Measurements from ENCODE around the gene ACIN1.
"Not testable (repeated sequence)": the region's sequence is repeated elsewhere in the genome, so short reads cannot be mapped to it uniquely, and the experiment has no call there.

ACIN1 gene

GRCh38 chr14:23121361-23121771, 26.4 kb upstream of the ACIN1 start:
- no peak for DNase-seq

DNA sequence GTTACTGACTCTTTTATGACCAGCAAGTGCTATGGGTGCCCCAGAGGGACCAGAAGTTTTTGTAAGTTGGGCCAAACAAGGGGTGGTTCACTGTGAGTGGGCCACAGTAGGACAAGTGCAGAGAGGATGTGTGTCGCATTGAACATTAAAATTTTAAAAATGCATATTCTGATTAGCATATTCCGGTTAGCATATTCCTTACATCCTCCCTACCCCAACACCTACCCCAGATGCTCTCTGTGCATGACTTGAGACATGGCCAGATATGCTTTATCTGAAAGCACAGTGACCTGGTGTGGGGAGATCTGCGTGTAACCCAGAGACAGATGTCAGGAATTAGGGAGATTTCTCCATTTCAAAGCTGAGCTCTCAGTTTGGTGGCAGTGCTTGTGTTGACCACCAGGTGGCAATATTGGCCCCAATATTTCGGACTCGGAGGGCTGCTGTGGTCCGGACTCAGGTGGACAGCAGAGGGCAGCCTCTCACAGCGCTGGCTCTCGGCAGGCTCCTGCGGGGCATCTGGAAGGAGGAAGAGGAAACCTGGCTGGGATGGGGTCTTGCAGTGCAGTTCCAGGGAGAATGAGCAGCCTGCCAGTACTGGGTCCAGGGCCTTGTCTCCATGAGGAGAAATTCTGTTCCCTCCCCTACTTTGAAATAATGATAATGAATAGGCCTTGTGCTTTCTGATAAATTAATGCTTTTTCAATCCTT, 25.8 kb upstream of the ACIN1 start:
- DNase-seq = peak; percentile 84 to 85

DNA sequence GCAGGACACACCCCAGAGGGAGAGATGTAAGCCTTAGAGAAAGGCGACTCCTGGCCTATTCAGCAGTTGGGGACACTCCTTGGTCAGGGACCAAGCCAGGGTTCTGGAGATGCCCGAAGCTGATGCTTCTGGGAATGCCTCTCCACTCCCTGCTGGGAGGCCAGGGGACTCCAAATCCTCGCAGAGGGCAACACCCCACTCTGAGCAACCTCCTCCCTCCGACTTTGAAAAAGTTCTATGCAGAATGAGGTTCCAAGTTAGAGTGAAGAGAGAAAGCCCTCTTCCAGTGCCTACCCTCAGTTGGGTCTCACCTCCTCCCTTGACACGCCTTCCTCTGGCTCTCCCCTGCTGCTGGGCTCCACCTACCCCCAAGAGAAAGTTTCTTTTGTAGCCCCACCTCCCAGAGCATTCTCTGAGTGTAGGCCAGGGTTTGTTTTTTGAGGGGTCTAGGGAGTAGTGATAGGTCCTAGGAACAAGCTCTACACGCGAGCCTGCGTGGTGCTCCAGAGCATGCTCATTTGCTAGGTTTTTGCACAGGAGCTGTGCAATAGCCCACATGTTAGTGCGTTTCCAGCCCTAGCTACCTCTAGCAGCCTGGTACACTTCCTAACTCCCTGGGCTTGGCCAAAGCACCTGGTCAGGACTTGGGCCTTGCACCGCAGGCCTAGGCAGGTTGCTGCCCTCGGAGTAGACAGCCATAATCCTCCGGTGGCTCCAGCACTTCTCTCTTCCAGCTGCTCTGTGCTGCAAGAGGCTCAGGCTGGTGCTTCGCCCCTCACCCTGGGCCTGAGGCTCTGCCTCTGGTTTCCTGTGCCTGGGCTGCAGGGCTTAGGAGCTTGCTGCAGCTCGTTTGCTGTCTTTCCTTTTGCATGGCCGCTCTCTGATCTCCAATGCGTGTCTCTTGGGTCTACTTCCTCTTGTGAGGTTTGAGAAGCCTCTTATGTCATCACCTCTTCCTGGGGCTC, 24.7 kb upstream of the ACIN1 start:
- peak; percentile 36 to 52 for DNase-seq

- no peak for DNase-seq
These were observed 23.8 kb upstream of the ACIN1 start, which contains the start of gene CEBPE for GRCh38 chr14:23118506-23119362. CEBPE (minus strand) TSS chr14:23119255; CDS start chr14:23119091, 164 bp downstream.

DNA sequence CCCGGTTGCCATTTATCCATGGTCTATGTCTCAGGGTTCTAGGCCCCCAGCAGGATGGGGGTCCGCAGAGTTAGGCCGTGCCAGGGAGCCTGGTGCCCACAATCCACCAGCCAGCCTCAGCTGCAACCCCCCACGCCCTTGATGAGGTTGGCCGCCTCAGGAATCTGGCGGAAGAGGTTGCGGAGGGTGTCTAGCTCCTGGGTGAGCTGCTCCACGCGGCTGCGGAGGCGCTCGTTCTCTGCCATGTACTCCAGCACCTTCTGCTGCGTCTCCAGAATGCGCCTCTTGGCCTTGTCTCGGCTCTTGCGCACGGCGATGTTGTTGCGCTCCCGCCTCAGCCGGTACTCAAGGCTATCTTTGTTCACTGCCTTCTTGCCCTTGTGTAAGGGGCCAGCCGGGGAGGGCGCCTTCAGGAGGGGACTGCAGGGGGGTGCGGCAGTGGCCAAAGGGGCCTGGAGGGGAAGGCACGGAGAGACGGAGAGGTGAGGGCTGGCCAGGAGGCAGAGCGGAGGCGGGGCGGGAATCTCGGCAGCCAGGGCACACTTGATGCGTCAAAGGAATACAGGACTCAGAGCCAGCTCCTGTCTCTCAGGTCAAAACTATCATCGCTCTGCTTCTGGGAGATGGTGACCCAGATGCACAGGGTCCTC, 22.6 kb upstream of the ACIN1 start:
- no peak for DNase-seq

DNA sequence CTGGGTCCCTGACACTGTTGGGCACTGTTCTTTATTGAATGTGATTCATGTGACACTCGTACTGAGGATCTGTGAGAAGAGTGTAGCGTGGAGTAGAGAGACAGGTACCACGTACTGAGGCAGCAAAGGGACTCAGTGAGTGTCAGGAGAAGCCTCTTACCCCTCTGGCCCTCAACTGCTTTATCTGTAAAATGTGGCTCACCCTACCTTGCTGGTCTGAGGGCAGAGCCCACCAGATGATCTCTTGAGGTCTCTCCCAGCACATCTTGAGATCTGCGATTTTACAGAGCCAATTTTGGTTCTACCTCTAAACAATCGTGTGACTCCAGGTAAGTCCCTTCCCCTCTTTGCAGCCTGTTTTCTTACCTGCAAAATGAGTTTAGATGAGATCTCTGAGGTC, 21.0 kb upstream of the ACIN1 start:
- no peak for DNase-seq

DNA sequence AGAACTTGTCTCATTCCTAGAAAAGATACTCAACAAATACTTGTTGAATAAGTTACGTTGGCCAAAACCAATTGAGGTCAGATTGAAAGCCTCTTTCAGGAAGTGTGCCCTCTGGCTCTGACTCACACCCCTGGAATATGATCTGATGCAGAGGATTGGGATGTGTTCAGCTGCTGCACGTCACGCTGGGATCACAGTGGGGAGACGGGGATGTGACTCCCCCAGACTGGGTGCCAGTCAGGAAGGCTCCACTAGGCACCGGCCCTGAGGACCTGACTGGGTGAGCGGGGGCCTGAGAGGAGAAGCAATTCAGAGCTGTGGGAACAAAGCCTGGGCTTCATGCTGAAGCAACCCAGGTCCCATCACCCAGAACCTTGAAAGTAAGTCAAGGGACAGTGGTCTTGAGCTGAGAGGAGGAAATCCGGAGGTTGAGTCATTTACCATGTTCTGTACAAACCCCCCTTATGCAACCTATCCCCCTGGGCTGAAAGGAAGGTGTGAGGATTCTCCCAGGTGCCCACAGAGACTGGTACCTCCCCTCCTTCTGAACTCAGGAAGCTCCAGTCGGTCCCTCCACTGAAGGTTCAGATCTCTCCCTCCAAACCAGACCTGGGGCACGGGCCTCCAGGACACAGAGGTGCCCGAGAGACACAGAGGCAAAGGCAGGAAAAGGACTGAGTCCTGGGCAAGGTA, 20.2 kb upstream of the ACIN1 start:
- DNase-seq = no peak

DNA sequence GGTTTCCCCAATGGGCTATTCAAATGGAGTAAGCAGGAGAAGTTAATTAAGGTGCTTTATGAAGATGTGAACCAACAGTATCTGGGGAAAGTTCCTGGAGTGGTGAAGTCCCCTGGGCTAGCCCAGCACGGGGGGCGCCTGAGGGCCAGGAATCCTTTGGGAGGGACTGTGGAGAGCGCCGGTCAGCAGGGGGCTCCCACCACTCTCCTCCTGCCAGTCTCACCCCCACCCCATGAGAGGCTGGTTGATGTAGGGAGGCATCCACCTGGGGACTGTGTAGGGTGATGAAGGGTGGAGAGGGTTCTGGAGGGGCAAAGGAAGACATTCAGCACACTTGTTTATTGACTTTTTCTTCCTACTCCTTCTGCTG, 19.7 kb upstream of the ACIN1 start:
- DNase-seq = no peak

- no peak for DNase-seq
These were observed 19.2 kb upstream of the ACIN1 start for GRCh38 chr14:23114120-23114458.

GRCh38 chr14:23113431-23114119, 18.6 kb upstream of the ACIN1 start:
- DNase-seq = no peak

DNA sequence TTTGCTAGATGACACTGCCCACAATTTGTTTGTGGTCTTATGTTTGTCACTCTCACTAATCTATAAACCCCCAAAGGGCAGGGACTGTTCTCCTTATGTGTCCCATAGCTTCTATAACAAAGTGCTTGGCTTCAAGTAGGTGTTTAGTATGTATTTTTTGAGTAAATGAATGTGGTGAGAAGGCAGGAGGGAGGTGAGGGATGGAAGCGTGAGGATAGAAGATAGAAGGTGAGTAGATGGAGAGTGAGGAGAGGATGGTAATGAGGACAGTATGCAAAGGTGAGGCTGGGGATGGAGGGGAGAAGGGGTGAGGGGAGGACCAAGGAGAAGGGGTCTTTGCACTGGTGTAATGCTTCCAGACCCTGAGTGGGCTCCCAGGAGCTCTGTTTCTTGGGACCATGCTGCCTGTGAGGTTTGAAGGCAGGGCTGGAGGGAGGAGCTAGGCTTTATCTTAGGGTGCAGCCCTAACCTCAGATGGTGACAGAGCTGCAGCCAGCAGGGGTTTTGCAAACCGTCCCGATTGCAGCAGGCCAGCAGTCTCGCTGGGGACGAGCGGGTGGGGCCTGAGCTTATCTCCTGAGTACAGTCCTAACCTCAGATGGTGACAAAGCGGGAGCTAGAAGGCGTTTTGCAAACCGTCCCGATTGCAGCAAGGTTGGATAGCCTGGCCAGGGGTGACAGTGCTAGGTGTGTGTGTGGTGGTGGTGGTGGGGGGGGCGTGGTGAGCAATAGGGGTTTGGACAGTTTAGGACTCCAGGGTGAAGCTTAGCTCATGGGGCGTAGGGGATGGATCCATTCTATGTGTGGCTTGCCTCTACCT, 17.6 kb upstream of the ACIN1 start:
- peak in 1 of 2 donors; percentile 39 for DNase-seq

- DNase-seq = no peak
These were observed 15.8 kb upstream of the ACIN1 start for GRCh38 chr14:23110579-23111365.

DNA sequence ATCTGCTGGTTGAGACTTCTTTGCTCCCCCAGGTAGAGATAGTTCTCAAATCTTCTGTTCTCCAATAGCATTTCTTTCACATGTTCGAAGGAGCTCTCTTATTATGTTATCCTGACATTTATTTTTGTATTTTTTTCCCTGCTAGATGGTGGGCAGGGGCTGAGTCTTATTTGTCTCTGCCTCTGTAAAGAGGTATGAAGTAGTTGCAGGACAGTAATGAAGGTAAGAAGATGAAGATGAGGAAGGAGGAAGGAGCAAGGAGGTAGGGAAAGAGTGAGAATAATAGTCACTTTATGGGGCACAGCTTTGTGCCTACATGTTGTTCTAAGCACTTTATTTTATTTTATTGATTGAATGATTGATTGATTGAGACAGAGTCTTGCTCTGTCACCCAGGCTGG, 14.8 kb upstream of the ACIN1 start:
- no peak for DNase-seq

GRCh38 chr14:23108169-23108568, 13.2 kb upstream of the ACIN1 start:
- not testable (repeated sequence) for DNase-seq

DNA sequence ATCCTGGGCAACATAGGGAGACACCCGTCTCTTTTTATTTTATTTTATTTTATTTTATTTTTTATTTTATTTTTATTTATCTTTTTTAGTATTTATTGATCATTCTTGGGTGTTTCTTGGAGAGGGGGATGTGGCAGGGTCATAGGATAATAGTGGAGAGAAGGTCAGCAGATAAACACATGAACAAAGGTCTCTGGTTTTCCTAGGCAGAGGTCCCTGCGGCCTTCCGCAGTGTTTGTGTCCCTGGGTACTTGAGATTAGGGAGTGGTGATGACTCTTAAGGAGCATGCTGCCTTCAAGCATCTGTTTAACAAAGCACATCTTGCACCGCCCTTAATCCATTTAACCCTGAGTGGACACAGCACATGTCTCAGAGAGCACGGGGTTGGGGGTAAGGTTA, 12.7 kb upstream of the ACIN1 start:
- not testable (repeated sequence) for DNase-seq

- DNase-seq = no peak
These were observed 11.8 kb upstream of the ACIN1 start for GRCh38 chr14:23106747-23107045.

- no peak for DNase-seq
These were observed 10.4 kb upstream of the ACIN1 start for GRCh38 chr14:23105348-23105824.

- no peak for DNase-seq
These were observed 9.8 kb upstream of the ACIN1 start, which contains the start of gene CIROP for GRCh38 chr14:23104591-23105347. CIROP (minus strand) TSS chr14:23104989; CDS start chr14:23104920, 69 bp downstream.
